Skeletal muscle satellite cell (primary cell): ENCODE data around the gene COL4A1.

Experiments
- H3K27me3 ChIP-seq: 2 replicates; pipeline ENCODE4 v1.7.0; 2013; ENCODE audit warnings: low read length; ENCODE audit not compliant: control insufficient read depth, insufficient read depth
- H3K36me3 ChIP-seq: 2 replicates; pipeline ENCODE4 v1.7.0; 2013; ENCODE audit warnings: mild to moderate bottlenecking, control low read depth, low read length; ENCODE audit not compliant: insufficient read depth
- H3K4me1 ChIP-seq: 2 replicates; pipeline ENCODE4 v1.7.0; 2013; ENCODE audit warnings: low read length; ENCODE audit not compliant: control insufficient read depth, insufficient read depth
- H3K4me2 ChIP-seq: 2 replicates; pipeline ENCODE4 v1.7.0; 2013; ENCODE audit warnings: mild to moderate bottlenecking, low read length
- H3K4me3 ChIP-seq: 2 replicates; pipeline ENCODE4 v1.7.0; 2013; ENCODE audit warnings: low read length
- H3K9ac ChIP-seq: 2 replicates; pipeline ENCODE4 v1.7.0; 2013; ENCODE audit warnings: mild to moderate bottlenecking, low read depth, low read length, moderate library complexity
- H3K9me3 ChIP-seq: replicated peaks from 2 replicates; pipeline ENCODE4 v1.7.0; 2013; ENCODE audit warnings: mild to moderate bottlenecking, control low read depth, low read length

Gene COL4A1

GRCh38 chr13:110236431-110236830, 70.5 kb downstream of the COL4A1 start:
- Histone ChIP-seq H3K4me1 (peaks cover 25% of the 10 kb centered on the region), H3K36me3 (peaks cover 11% of the 10 kb centered on the region), H3K9ac (no peak overlapping the region), H3K4me3 (no peak overlapping the region), H3K4me2 (no peak overlapping the region), H3K9me3 (no peaks in the 10 kb centered on the region), H3K27me3 (no peaks in the 10 kb centered on the region)

GRCh38 chr13:110234532-110234931, 72.4 kb downstream of the COL4A1 start:
- H3K9me3 ChIP-seq: no peaks in the 10 kb centered on the region
- no peaks in the 10 kb centered on the region for H3K27me3 ChIP-seq
- peaks cover 28% of the 10 kb centered on the region for H3K4me1 ChIP-seq
- H3K4me3 ChIP-seq: no peak overlapping the region
- peaks cover 11% of the 10 kb centered on the region for H3K36me3 ChIP-seq
- H3K9ac ChIP-seq: no peak overlapping the region
- H3K4me2 ChIP-seq: no peak overlapping the region

GRCh38 chr13:110233951-110234280, 73.0 kb downstream of the COL4A1 start:
- Histone ChIP-seq H3K36me3 (peaks cover 11% of the 10 kb centered on the region), H3K27me3 (no peaks in the 10 kb centered on the region), H3K4me2 (peak overlapping the region; percentile 83), H3K9me3 (no peaks in the 10 kb centered on the region), H3K4me3 (peak overlapping the region; percentile 64), H3K4me1 (peaks cover 32% of the 10 kb centered on the region), H3K9ac (peak overlapping the region; percentile 74)

DNA sequence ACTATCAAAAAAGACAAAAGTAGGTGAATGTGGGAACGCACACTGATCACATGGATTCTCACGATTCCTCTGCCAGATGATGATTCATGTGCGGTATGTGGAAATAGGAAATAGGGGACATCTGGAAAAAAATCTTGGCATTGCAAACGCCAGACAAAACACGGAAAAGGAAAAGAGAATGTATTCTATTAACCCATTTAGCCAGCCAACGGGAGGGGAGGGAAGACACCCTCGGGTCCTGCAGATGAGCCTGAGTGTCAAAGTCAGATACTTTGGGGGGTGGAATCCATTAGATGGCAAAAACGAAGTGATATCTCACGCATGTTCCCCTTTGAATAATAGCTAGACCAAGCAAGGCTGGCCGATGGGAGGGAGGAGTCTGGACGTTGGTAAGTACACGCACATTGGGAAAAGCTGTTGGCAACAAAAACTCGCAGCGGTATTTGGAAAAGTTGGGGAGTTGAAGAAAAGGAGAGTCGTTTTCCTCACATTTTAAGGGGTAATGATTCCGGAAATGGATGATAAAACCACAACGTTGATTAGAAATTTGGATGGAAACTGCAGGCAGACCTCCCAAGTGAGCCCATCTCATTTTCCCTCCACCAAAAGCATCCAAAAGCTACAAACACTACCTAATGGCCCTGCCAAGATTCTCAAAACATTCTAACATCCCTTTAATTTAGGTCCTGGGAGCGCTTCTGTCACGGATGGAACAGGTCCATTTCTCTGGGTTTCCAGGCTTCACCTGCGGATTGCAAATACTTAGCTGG, 73.6 kb downstream of the COL4A1 start:
- Histone ChIP-seq H3K9ac (peak overlapping the region; percentile 74), H3K4me2 (peak overlapping the region; percentile 83), H3K9me3 (no peaks in the 10 kb centered on the region), H3K27me3 (no peaks in the 10 kb centered on the region), H3K4me3 (peak overlapping the region; percentile 64), H3K4me1 (peaks cover 32% of the 10 kb centered on the region), H3K36me3 (peaks cover 11% of the 10 kb centered on the region)

DNA sequence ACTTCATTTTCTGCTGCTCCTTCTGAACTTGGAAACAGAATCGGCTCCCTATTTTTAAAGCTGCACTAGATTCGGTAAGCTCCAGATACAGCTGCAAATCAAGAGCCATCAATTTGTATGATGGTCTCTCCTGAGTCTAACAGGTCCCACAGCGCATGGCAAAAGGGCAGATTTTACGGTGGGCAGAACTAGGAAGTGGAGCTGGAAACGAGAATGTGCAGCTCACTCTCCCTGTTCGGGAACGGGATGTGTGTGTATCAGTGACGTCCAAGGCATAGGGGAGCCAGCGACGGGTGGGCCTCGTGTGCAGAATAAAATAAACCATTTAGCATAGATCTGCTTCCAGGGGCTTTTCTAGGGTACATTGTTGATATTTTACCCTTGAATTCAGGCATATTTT, 74.2 kb downstream of the COL4A1 start:
- peak overlapping the region; percentile 83 for H3K4me2 ChIP-seq
- H3K9ac ChIP-seq: peak overlapping the region; percentile 74
- no peaks in the 10 kb centered on the region for H3K27me3 ChIP-seq
- peaks cover 32% of the 10 kb centered on the region for H3K4me1 ChIP-seq
- peaks cover 11% of the 10 kb centered on the region for H3K36me3 ChIP-seq
- H3K9me3 ChIP-seq: no peaks in the 10 kb centered on the region
- H3K4me3 ChIP-seq: peak overlapping the region; percentile 64

- H3K9me3 ChIP-seq: no peaks in the 10 kb centered on the region
- no peaks in the 10 kb centered on the region for H3K27me3 ChIP-seq
- H3K36me3 ChIP-seq: peaks cover 11% of the 10 kb centered on the region
Observed at GRCh38 chr13:110232142-110232541, 74.8 kb downstream of the COL4A1 start.

DNA sequence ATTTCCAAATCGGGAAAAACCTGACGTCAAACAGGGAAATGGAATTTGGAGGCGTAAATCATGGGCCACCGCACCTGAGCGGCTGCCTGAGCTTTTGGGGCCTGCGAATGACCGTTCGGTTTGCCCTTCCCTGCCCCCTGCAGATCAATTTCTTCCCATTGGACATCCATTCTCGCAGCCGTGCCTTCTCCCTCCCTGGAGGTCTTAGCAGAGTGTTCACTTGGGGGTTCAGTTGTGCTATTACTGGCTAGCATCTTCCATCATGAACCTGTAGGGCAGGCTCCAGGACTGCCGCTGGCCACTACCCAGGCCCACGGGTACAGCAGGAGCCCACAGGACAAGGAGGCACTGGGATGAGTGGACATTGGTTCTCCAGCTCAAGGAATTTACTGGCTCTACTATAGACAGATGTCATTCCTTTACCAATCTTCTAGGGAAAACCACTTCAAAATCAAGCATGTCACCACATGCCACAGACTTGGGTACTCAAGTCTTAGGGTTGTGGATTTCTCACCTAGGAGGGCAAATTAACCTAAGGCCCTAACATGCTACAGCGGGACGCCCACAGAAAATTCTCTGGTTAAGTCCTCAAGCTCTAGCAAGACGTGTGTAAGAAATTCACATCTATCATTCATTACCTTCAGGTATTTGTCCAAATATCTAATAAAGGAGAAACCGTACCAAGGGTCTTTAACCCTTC, 75.5 kb downstream of the COL4A1 start:
- Histone ChIP-seq H3K4me1 (peaks cover 32% of the 10 kb centered on the region), H3K27me3 (no peaks in the 10 kb centered on the region)

More at GRCh38 chr13:110232142-110232541, 74.8 kb downstream of the COL4A1 start:
- Histone ChIP-seq H3K4me3 (no peak overlapping the region), H3K9ac (peak overlapping the region; percentile 74), H3K4me1 (peaks cover 32% of the 10 kb centered on the region), H3K4me2 (peak overlapping the region; percentile 83)

DNA sequence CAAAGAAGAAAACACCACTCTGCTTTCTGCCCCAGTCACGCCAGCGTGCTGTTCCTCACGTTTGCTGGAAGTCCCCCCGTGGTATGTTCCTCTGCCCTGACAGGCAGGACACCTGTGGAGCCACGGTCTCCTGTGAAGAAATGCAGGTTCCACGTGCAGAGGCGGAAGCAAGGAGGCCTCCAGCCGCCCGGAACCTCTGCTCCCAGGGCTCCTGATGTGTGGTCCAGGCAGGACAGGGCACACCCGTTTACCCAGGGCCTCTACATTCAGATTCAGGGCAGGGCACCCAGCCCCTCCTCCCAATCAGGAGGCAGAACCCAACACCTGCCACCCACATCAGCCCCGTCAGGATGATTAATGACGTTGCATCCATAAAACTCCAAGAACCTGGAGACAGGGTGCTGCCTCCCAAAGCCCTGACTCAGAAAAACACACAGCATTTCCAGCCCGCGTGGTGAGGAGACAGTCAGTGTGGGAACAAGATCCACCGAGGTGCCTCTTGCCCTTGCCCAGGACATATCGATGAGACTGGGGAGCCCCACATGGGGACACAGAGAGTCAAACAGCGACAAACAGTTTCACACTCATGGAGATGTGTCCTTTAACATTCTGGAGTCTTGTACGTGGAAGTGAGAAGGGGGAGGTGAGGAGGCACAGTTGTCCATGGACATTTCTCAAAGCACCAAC, 76.2 kb downstream of the COL4A1 start:
- Histone ChIP-seq H3K4me3 (no peak overlapping the region), H3K4me2 (no peak overlapping the region), H3K4me1 (peaks cover 38% of the 10 kb centered on the region), H3K9me3 (no peaks in the 10 kb centered on the region), H3K36me3 (peaks cover 3% of the 10 kb centered on the region), H3K27me3 (no peaks in the 10 kb centered on the region), H3K9ac (no peak overlapping the region)

More for the DNA sequence above, 75.5 kb downstream of the COL4A1 start:
- peaks cover 8% of the 10 kb centered on the region for H3K36me3 ChIP-seq
- H3K9ac ChIP-seq: no peak overlapping the region
- no peak overlapping the region for H3K4me3 ChIP-seq
- no peaks in the 10 kb centered on the region for H3K9me3 ChIP-seq
- no peak overlapping the region for H3K4me2 ChIP-seq

- Histone ChIP-seq H3K36me3 (peaks cover 3% of the 10 kb centered on the region), H3K9ac (no peak overlapping the region), H3K4me3 (no peak overlapping the region), H3K27me3 (no peaks in the 10 kb centered on the region), H3K9me3 (no peaks in the 10 kb centered on the region), H3K4me2 (no peak overlapping the region), H3K4me1 (peaks cover 41% of the 10 kb centered on the region)
Observed at GRCh38 chr13:110229905-110230563, 76.9 kb downstream of the COL4A1 start.

- Histone ChIP-seq H3K4me1 (peaks cover 41% of the 10 kb centered on the region), H3K36me3 (peaks cover 3% of the 10 kb centered on the region), H3K4me3 (no peak overlapping the region), H3K9me3 (no peaks in the 10 kb centered on the region), H3K9ac (no peak overlapping the region), H3K27me3 (no peaks in the 10 kb centered on the region), H3K4me2 (no peak overlapping the region)
Observed at GRCh38 chr13:110228936-110229904, 77.7 kb downstream of the COL4A1 start.
